HUES6 (cell line): ENCODE results near the gene PROX2.

Source experiments
- H3K27ac ChIP-seq: 2 replicates; pipeline ENCODE4 v1.7.0; 2013; ENCODE audit warnings: low read depth, mild to moderate bottlenecking, low read length, inconsistent platforms
- H3K27me3 ChIP-seq: 2 replicates; pipeline ENCODE4 v1.6.1; 2013; ENCODE audit warnings: low read length; ENCODE audit not compliant: control insufficient read depth, insufficient read depth
- H3K36me3 ChIP-seq: 2 replicates; pipeline ENCODE4 v1.6.1; 2013; ENCODE audit warnings: low read length; ENCODE audit not compliant: control insufficient read depth, insufficient read depth
- H3K4me1 ChIP-seq: 2 replicates; pipeline ENCODE4 v1.6.1; 2013; ENCODE audit warnings: low read length; ENCODE audit not compliant: control insufficient read depth, insufficient read depth
- H3K4me3 ChIP-seq: 2 replicates; pipeline ENCODE4 v1.5.1; 2013; ENCODE audit warnings: low read depth, low read length
- H3K9ac ChIP-seq: one replicate; pipeline ENCODE4 v1.6.1; 2013; ENCODE audit warnings: mild to moderate bottlenecking, low read length
- H3K9me3 ChIP-seq: 2 replicates; pipeline ENCODE4 v1.6.1; 2013; ENCODE audit warnings: low read depth, low read length; ENCODE audit not compliant: control insufficient read depth, insufficient read depth

Gene PROX2

DNA sequence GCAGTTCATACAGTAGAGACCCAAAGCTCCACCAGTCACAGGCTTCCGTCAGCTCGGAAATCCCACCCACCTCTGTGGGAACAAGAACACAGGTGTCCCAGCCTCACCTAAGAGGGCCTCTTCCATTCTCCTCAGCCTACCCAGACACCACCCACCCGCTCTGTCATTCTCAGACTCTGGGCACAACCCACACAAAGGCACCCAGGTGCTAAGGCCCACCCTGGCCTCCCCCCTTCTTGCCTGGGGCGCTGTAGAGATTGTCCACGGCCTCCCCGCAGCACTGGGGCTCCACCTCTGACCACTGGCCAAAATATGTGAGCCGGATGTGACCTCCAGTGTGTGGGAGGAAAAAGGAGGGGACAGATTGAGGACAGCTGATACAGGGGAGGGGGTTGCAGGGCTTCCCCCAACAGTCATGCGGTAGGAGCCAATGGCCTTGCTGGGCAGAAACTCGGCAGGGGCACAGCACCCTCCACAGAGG is 33.0 kb upstream of the PROX2 start:
- H3K36me3 ChIP-seq: peaks cover 32% of the 10 kb centered on the region
- H3K27ac ChIP-seq: no peak overlapping the region
- no peak overlapping the region for H3K9ac ChIP-seq
- H3K4me3 ChIP-seq: no peak overlapping the region
- no peaks in the 10 kb centered on the region for H3K4me1 ChIP-seq
- no peaks in the 10 kb centered on the region for H3K9me3 ChIP-seq
- no peaks in the 10 kb centered on the region for H3K27me3 ChIP-seq

DNA sequence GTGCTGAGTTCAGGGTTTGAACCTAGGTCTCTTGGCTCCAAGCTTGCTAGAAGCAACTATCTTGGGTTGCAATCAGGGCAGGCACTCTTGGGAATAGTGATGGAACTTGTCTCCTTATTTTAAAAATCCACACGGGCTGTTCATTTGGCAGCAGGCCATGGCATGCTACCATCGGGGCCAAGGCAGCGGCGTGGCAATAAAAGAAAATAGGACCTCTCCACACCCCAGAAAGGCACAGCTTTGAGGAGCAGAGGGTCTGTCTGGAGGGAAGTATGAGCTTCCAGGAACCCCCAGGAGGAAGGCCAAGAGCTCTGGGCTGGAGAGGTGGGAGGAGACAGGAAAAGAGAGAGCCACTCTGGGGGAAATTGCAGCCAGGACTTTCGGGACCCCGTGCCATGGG is 31.8 kb upstream of the PROX2 start:
- no peaks in the 10 kb centered on the region for H3K4me1 ChIP-seq
- H3K9me3 ChIP-seq: no peaks in the 10 kb centered on the region
- H3K27ac ChIP-seq: no peak overlapping the region
- H3K27me3 ChIP-seq: no peaks in the 10 kb centered on the region
- no peak overlapping the region for H3K4me3 ChIP-seq
- H3K36me3 ChIP-seq: peaks cover 42% of the 10 kb centered on the region
- H3K9ac ChIP-seq: no peak overlapping the region

DNA sequence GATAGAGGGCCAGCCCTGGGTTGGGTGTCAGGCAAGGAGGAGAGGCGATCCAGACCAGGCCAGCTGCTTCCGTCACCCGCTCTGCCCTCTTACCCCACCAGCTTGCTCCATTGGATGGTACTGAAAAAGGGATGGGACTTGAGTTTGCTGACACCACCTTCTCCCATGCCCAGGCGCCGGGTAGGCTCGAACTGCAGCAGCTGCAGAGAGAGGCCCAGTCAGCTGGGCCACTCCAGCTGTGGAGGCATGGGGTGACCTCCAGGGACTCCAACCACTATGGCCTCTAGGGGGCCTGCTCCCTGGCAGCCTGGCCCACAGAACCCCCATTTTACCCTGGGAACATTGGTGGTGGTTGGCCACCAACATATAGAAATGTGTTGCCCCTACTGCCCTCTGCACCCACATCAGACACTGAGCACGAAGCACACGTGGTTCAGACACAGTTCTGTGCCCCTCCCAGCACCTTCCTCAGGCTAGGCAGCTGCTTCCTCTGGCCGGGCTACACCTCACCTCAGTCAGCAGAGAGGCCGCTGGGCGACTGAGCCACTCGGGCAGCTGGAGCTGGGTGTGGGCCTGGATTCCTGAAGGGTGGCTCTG is 31.1 kb upstream of the PROX2 start:
- H3K27ac ChIP-seq: no peak overlapping the region
- no peak overlapping the region for H3K9ac ChIP-seq
- H3K4me3 ChIP-seq: no peak overlapping the region
- peaks cover 49% of the 10 kb centered on the region for H3K36me3 ChIP-seq
- H3K4me1 ChIP-seq: no peaks in the 10 kb centered on the region
- no peaks in the 10 kb centered on the region for H3K9me3 ChIP-seq
- no peaks in the 10 kb centered on the region for H3K27me3 ChIP-seq

DNA sequence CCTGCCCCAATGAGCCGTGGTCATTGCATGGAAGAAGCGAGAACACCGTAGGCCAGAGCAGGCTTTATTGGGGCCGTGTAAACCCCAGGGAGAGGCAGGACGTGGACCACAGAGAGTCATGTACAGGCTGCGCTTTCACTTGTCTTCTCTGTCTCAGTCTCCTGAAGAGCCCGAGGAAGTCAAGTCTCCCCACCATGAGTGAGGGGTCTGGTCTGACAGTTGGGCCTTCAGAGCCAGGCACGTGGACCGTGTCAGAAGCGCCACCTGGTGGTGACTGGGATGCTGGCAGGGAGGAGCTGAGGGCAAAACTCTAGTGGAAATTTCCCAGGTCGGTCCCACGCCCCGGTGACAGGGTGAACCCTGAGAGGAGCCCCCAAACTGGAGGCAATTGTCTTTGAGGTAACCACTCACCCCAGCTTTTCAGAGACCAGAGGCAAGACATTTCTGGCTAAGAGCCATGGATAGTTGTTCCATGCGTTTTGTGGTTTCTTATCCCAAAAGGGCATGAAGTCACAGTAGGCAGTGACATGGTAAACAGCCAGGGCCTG is 29.7 kb upstream of the PROX2 start:
- no peak overlapping the region for H3K27ac ChIP-seq

DNA sequence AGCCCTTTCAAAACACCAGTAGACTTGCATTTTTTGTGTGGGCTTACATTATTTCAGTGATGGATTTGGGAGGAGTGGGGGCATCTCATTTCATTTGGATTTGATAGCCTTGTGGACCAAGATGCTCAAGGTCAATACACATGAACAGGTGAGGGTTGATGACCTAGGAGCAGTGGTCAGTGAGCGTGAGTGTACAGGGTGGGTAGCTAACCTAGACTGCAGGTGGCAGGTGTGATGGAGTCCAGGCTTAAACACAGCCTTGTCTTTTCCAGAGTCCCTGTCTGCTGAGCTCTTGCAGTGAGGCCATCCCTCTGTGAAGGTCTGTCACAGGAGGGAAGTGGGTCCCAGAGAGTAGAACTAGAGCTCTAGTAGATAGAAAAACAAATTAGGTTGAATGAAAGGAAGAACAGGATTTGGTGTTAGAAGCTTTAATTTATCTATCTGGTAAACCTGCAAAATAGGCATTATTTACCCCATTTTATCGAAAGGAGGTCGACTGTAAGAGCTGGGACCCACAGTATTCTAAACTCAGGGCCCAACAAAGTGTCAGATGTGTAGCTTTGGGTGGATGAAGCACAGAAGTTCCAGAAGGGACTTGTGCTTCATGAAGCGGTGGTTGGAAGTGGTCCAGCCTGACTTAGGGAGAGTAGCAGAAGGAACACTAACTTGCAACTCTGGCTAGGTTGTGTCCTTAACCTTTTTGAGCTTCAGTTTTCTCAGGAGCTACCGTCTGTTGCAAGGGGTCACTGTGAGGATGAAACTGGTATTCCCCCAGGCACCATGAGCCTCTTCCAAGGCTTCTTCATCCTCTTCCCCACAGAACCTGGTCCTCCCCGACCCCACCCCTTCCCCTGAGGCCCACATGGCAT is 28.9 kb upstream of the PROX2 start:
- H3K4me3 ChIP-seq: no peak overlapping the region
- no peak overlapping the region for H3K27ac ChIP-seq
- H3K36me3 ChIP-seq: peaks cover 70% of the 10 kb centered on the region
- H3K9me3 ChIP-seq: no peaks in the 10 kb centered on the region
- H3K9ac ChIP-seq: no peak overlapping the region
- H3K4me1 ChIP-seq: no peaks in the 10 kb centered on the region
- H3K27me3 ChIP-seq: no peaks in the 10 kb centered on the region

More for the DNA sequence above, 29.7 kb upstream of the PROX2 start:
- no peaks in the 10 kb centered on the region for H3K27me3 ChIP-seq
- H3K9me3 ChIP-seq: no peaks in the 10 kb centered on the region
- H3K9ac ChIP-seq: no peak overlapping the region
- no peaks in the 10 kb centered on the region for H3K4me1 ChIP-seq
- peaks cover 62% of the 10 kb centered on the region for H3K36me3 ChIP-seq
- no peak overlapping the region for H3K4me3 ChIP-seq

DNA sequence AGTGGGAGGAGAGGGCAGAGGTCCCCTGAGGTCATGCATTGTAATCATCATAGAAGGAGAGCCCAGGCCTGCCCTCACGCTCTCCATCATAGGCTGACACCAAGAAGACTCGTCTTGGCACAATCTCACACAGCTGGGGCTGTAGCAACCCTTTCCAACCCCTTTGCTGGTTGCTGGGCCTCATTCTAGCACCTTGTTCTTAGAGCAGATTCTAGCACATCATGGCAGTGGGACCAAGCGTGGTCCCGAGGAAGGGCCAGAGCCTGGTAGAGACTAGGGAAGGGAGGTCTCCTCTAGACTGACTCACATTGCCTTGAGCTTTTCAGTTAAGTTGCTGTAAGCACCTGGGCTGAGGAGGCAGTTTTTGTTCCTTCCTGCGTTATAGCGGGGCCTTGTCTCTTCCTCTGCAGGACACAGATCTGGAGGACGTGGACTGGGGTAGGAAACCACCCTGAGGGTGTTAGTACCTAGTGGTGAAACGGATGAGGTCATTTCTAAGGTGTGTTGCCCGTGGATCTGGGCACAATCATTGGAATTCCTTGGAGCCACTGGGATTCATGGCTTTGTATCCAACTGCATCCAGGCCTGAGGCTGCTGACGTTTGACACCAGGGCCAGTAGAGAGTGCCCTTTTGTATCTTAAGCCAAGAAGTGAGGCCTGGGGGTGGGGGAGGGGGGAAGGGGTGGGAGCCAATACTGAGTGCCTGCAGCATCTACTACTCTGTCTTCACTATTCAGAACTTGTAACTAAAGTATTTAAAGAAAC is 27.2 kb upstream of the PROX2 start:
- peaks cover 88% of the 10 kb centered on the region for H3K36me3 ChIP-seq
- no peak overlapping the region for H3K4me3 ChIP-seq
- no peak overlapping the region for H3K9ac ChIP-seq
- no peaks in the 10 kb centered on the region for H3K27me3 ChIP-seq
- no peaks in the 10 kb centered on the region for H3K9me3 ChIP-seq
- no peaks in the 10 kb centered on the region for H3K4me1 ChIP-seq
- H3K27ac ChIP-seq: no peak overlapping the region

DNA sequence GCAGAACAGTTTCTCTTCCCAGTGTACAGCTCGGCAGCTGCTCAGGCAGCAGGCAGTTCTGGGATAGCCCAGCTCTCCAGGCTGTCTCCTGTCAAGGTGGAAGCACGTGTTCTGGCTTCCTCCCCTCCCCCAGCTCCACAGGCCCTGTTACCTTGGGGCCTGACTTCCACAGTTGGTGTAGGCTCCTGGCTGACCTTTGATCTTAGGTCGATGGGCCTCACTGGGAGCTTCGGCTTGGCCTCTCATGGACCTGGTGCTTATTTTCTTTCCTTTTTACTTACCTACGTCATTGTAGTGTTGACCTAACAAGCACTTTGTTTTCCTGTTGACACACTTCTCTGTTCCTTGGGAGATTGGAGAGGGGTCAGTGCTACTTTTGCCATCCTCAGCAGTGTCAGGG is 22.7 kb upstream of the PROX2 start:
- H3K4me1 ChIP-seq: no peaks in the 10 kb centered on the region
- H3K4me3 ChIP-seq: no peak overlapping the region
- no peak overlapping the region for H3K27ac ChIP-seq
- H3K9me3 ChIP-seq: no peaks in the 10 kb centered on the region
- no peaks in the 10 kb centered on the region for H3K27me3 ChIP-seq
- no peak overlapping the region for H3K9ac ChIP-seq
- peaks cover 97% of the 10 kb centered on the region for H3K36me3 ChIP-seq

DNA sequence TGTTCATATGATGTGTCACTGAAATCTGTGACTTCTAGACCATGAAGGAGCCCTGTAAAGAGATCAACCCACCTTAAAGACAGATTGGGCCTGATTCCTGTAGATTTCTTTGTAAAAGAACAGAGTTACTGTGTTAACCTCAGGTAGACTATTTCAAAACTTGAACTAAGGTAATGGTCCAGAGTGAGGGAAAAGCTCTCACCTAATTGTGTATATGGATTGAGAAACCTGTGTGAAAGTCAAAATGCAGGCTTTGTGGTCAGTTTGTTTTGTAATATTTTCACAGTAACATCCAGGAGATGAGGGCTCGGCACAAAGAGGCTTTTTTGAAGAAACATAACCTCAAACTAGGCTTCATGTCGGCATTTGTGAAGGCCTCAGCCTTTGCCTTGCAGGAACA is 22.1 kb upstream of the PROX2 start:
- no peaks in the 10 kb centered on the region for H3K9me3 ChIP-seq
- no peak overlapping the region for H3K9ac ChIP-seq
- no peak overlapping the region for H3K4me3 ChIP-seq
- H3K4me1 ChIP-seq: no peaks in the 10 kb centered on the region
- H3K27ac ChIP-seq: no peak overlapping the region
- peaks cover 99% of the 10 kb centered on the region for H3K36me3 ChIP-seq
- H3K27me3 ChIP-seq: no peaks in the 10 kb centered on the region

DNA sequence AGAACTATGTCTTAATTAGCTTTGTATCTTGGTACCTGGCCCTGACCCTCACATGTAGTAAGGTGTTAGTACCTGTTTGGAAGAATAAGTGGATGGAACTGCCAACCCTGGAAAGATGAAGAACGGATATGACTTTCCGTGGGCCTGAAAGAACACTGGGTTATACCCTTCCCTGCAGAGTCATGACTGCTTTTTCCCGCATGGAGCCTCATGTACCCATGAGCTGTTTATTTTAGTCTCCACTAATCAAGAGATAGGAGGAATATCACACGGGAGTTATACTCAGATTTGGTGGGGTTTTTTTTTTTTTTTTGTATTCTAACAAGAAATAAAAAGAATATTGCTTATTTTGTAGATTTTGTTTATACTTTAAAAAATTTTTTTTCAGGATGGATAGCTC is 21.7 kb upstream of the PROX2 start:
- Histone ChIP-seq H3K27ac (no peak overlapping the region), H3K36me3 (peaks cover 99% of the 10 kb centered on the region), H3K27me3 (no peaks in the 10 kb centered on the region), H3K4me1 (no peaks in the 10 kb centered on the region), H3K4me3 (no peak overlapping the region), H3K9ac (no peak overlapping the region), H3K9me3 (no peaks in the 10 kb centered on the region)

DNA sequence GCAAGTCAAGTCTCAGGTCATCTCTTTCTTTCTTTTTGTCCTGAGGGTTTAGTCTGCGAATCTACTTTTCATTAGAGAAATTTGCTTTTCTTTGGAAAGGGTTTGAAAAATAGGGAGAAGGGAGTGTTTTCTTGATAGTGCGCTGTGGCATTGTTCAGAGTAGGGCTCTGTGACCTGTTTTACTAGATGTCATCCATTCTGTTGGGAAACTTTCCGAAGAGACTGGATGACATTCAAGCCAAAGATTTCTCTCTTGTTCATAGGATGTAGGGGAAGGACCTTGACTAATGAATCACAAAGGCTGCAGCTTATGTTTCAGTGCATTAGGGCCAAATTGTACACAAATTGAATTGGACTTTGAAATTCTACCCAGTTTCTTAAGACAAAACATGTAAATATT is 20.5 kb upstream of the PROX2 start:
- Histone ChIP-seq H3K9me3 (no peaks in the 10 kb centered on the region), H3K4me1 (no peaks in the 10 kb centered on the region), H3K27me3 (no peaks in the 10 kb centered on the region), H3K4me3 (no peak overlapping the region), H3K36me3 (peaks cover 99% of the 10 kb centered on the region), H3K27ac (no peak overlapping the region), H3K9ac (no peak overlapping the region)
